Measurements from ENCODE around the gene SRC.

SRC gene

DNA sequence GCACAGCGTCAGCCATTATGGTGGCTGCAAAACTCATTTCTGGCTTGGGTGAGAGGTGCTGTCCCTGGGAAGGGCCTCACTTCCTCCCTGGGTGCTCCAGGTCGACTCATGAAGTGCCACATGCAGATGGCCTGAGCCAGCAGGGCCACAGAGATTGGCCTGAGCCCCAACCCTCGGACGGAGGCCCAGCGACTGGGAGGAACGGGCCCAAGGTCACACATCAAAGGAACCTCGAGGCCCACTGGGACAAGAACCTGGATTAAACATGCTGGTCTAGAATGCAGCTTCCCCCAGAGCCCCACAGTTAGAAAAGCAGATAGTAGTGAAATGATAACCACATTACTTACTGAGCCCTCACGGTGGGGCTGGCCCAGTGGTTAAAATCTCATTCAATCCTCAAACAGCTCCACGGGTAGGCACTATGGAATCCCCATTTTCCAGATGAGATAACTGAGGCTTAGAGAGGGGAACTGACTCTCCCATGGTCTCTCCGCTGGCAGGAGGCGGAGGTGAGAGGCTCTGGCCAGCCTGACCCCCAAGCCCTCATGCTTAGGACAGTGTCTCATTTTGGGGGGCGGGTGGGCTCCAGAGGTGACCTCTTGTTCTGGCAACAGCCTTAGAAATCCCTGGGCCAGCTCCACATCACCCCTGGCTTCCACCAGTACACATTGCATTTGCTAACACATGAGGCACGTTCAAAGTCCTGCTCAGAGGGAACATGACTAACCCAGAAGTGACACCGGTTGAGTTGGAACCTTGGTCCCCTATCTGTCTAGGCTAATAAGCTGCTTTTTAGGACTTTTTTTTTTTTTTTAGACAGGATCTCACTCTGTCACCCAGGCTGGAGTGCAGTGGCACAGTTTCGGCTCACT, 53.0 kb downstream of the SRC start:
- no peak for TF ChIP-seq SIN3A (IDR thresholded peaks at IDR 0.05; ENCODE audit: borderline replicate concordance, insufficient read depth, low read length)
- no peak for TF ChIP-seq TAF1 (IDR thresholded peaks at IDR 0.05; ENCODE audit: borderline replicate concordance, insufficient read depth, low read length)
- TF ChIP-seq, protein P1, sequence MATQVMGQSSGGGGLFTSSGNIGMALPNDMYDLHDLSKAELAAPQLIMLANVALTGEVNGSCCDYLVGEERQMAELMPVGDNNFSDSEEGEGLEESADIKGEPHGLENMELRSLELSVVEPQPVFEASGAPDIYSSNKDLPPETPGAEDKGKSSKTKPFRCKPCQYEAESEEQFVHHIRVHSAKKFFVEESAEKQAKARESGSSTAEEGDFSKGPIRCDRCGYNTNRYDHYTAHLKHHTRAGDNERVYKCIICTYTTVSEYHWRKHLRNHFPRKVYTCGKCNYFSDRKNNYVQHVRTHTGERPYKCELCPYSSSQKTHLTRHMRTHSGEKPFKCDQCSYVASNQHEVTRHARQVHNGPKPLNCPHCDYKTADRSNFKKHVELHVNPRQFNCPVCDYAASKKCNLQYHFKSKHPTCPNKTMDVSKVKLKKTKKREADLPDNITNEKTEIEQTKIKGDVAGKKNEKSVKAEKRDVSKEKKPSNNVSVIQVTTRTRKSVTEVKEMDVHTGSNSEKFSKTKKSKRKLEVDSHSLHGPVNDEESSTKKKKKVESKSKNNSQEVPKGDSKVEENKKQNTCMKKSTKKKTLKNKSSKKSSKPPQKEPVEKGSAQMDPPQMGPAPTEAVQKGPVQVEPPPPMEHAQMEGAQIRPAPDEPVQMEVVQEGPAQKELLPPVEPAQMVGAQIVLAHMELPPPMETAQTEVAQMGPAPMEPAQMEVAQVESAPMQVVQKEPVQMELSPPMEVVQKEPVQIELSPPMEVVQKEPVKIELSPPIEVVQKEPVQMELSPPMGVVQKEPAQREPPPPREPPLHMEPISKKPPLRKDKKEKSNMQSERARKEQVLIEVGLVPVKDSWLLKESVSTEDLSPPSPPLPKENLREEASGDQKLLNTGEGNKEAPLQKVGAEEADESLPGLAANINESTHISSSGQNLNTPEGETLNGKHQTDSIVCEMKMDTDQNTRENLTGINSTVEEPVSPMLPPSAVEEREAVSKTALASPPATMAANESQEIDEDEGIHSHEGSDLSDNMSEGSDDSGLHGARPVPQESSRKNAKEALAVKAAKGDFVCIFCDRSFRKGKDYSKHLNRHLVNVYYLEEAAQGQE (IDR thresholded peaks at IDR 0.05; ENCODE audit: insufficient read depth in 1 of 2, low read depth in 2 of 2, low read length in 2 of 2), result no peak
- no peak for TF ChIP-seq POLR2AphosphoS5 (IDR thresholded peaks at IDR 0.05; ENCODE audit: low read depth, low read length)
- TF ChIP-seq FOXP2 (optimal IDR thresholded peaks at IDR 0.05; ENCODE audit: borderline replicate concordance, extremely low read depth, extremely low read length, insufficient read depth), result no peak

DNA sequence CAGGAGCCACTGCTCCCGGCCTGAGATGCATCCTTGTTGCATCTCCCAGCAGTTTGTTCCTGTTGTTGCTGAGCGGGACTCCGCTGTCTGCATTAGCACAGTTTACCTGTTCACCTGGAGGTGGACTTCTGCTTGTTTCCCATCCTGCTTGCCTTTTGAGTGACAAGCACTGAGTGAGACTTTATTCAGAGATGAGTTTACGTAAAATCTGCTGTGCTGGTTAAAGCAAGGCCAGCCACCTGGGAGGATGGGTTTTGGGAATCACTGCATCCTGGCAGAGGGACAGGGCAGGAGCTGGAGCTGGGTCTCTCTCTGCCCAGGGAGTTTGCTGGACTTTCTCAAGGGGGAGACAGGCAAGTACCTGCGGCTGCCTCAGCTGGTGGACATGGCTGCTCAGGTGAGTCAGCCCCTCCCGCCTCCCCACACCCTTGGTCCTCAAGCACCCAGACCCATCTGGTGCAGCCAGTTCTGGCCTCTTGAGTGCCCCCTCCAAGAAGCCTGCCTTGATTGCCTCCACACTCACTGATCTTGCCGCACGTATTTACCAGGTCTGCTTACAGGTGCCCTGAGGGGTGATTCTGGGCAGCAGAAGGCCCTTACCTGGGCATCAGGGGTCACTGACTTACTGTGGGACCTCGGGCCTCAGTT, 55.5 kb downstream of the SRC start:
- TF ChIP-seq POLR2AphosphoS5 (IDR thresholded peaks at IDR 0.05; ENCODE audit: low read depth, low read length), result no peak

DNA sequence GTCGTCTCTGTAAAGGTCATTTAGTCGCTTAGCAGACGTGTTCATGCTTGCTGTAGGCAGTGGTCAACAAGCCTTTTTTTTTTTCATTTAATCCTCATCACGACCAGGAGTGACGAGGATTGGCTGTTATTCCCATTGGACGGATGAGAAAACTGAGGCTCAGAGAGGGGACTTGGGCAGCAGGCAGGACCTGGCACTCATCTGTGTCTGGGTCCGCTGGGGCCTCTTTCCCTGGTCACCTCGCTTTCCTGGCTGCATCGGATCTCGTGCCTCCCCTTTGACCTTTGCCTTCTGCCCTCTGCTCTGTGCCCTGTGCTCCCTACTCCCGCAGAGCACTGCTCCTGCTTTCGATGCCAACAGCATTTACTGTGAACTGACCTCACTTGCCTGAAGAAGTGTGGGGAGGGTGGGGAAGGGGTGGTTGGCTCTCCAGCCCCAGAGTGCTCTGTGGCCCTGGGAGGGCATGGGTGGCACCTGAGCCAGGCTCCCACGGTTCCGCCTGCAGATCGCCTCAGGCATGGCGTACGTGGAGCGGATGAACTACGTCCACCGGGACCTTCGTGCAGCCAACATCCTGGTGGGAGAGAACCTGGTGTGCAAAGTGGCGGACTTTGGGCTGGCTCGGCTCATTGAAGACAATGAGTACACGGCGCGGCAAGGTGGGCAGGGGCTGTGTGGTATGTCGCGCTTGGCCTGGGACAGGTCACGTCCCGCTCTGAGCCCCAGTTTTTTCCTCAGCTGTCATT, 56.2 kb downstream of the SRC start:
- no peak for TF ChIP-seq POLR2AphosphoS5 (IDR thresholded peaks at IDR 0.05; ENCODE audit: low read depth, low read length)
- TF ChIP-seq FOXP2 (optimal IDR thresholded peaks at IDR 0.05; ENCODE audit: borderline replicate concordance, extremely low read depth, extremely low read length, insufficient read depth), result no peak
- TF ChIP-seq TAF1 (IDR thresholded peaks at IDR 0.05; ENCODE audit: borderline replicate concordance, insufficient read depth, low read length), result no peak
- TF ChIP-seq SIN3A (IDR thresholded peaks at IDR 0.05; ENCODE audit: borderline replicate concordance, insufficient read depth, low read length), result no peak
- TF ChIP-seq, protein P1 (IDR thresholded peaks at IDR 0.05; ENCODE audit: insufficient read depth in 1 of 2, low read depth in 2 of 2, low read length in 2 of 2), result no peak

DNA sequence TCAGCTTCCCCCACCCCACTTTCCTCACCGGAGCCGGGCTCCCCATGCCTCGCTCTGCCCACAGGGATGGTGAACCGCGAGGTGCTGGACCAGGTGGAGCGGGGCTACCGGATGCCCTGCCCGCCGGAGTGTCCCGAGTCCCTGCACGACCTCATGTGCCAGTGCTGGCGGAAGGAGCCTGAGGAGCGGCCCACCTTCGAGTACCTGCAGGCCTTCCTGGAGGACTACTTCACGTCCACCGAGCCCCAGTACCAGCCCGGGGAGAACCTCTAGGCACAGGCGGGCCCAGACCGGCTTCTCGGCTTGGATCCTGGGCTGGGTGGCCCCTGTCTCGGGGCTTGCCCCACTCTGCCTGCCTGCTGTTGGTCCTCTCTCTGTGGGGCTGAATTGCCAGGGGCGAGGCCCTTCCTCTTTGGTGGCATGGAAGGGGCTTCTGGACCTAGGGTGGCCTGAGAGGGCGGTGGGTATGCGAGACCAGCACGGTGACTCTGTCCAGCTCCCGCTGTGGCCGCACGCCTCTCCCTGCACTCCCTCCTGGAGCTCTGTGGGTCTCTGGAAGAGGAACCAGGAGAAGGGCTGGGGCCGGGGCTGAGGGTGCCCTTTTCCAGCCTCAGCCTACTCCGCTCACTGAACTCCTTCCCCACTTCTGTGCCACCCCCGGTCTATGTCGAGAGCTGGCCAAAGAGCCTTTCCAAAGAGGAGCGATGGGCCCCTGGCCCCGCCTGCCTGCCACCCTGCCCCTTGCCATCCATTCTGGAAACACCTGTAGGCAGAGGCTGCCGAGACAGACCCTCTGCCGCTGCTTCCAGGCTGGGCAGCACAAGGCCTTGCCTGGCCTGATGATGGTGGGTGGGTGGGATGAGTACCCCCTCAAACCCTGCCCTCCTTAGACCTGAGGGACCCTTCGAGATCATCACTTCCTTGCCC, 57.4 kb downstream of the SRC start:
- no peak for TF ChIP-seq POLR2AphosphoS5 (IDR thresholded peaks at IDR 0.05; ENCODE audit: low read depth, low read length)
- TF ChIP-seq TAF1 (IDR thresholded peaks at IDR 0.05; ENCODE audit: borderline replicate concordance, insufficient read depth, low read length), result no peak
- TF ChIP-seq, protein P1 (IDR thresholded peaks at IDR 0.05; ENCODE audit: insufficient read depth in 1 of 2, low read depth in 2 of 2, low read length in 2 of 2), result no peak
- TF ChIP-seq FOXP2 (optimal IDR thresholded peaks at IDR 0.05; ENCODE audit: borderline replicate concordance, extremely low read depth, extremely low read length, insufficient read depth), result no peak
- TF ChIP-seq SIN3A (IDR thresholded peaks at IDR 0.05; ENCODE audit: borderline replicate concordance, insufficient read depth, low read length), result no peak
